Left renal cortex interstitium (tissue), 4 donors: Measurements from ENCODE around the gene FLAD1. TPM values are rescaled to one million over a fixed set of nuclear protein-coding genes. Genes with fewer than 3 reads are reported as not detected.

Experiments
- DNase-seq, 4 donors: peaks; one replicate each; pipeline ENCODE4 v3.0.0-alpha.2; 2013; ENCODE audit warnings: low read depth in 4 of 4, low spot score in 2 of 4, missing footprints in 1 of 4
- polyA plus RNA-seq, 4 donors: library from polyadenylated mRNA; unstranded; fragments of 120-200 nt; gene quantifications; one replicate each; pipeline ENCODE4 v1.2.1, GENCODE V29; 2013; ENCODE audit not compliant: insufficient read length in 4 of 4

Gene FLAD1
- polyA plus RNA-seq = 10 to 100 TPM; 27.4 to 38.7 (median 32.6) TPM

DNA sequence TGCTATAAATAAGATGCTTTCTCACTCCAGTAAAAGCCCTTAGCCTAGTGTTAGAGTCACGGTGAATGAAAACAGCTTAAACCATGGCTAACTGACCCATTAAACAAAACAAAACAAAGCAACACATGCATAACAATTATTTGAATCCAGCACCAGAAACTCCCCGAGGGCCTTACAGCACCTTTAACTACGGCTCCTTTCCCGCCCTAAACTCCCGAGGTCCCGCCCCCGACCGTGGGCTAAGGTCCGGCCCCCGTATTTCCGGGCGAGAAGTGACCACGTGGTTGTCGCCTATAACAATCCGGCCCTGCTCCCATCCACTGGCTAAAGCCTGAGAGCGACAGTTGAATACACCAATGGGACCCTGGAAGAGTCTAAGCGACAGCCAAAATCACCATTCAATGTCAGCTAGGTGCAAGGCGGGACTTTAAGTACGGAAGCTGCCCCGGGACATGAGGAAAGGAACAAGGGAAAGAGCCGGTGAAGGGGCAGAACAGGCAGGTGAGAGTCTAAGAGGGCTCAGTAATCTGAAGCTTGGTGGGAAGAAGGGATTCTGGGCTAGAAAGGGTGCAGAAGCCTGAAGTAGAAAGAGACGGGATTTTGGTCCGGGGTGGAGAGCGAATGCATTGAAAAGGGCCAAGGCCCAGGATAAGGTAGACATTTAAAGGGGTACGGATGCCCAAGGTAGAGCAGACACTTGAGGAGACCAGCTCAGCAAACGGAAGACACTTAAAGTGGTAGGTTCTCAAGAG lies at the start of gene FLAD1:
TSS of gene FLAD1 (plus strand) at position 448 of the 752 bp plus-strand sequence. CDS start 351 bp downstream, outside the sequence.
- DNase-seq = peak; percentile 98 to 100 (median 100)

- DNase-seq = no peak
These were observed 48.7 kb upstream of the FLAD1 start for GRCh38 chr1:154934358-154934948.

GRCh38 chr1:154935749-154936554 lies 47.2 kb upstream of the FLAD1 start:
- DNase-seq = no peak

GRCh38 chr1:154936555-154937084 lies 46.5 kb upstream of the FLAD1 start, which contains the start of gene PMVK:
PMVK (minus strand) TSS chr1:154936719; CDS start chr1:154936685, 34 bp downstream.
- peak; percentile 96 to 99 (median 97) for DNase-seq

- DNase-seq = peak; percentile 90 to 99 (median 94)
These were observed 45.8 kb upstream of the FLAD1 start for GRCh38 chr1:154937085-154937987.

- no peak for DNase-seq
These were observed 45.2 kb upstream of the FLAD1 start for GRCh38 chr1:154937988-154938386.

DNA sequence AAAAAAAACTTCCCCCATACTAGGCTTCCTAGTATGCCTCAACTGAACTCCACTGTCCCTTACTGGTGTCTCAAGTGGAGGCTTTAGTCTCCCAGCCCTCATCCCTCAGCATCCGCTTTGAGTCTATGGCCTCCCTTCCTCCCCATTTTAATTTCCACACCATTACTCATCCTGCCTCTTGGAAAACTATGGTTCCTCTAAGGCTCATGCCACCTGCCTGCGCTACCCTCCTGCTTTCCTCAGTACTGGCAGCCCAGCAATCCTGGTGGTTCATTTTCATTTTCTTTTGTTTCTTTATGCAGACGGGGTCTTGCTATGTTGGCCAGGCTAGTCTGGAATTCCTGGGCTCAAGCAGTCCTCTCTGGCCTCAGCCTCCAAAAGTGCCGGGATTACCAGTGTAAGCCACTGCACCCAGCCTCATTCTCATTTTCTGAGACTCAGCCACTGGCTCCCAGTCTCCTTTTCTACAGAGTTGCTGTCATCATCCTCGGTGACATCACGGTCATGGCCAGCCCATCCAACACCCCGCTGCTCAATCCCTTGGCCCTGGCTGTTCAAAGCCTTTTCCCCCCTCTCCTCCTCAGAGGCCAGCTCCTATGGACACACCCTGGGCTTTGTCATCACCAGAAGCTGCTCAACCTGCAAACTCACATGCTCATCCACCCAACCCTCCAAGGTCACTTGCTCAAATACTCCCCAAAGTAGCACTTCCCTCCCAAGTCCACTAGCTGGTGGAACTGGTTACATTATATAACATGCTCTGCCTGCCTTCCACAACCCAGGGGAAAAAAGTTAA lies 44.3 kb upstream of the FLAD1 start:
- no peak for DNase-seq

- no peak for DNase-seq
These were observed 43.0 kb upstream of the FLAD1 start for GRCh38 chr1:154940213-154940560.

GRCh38 chr1:154940651-154941194 lies 42.4 kb upstream of the FLAD1 start:
- DNase-seq = no peak

DNA sequence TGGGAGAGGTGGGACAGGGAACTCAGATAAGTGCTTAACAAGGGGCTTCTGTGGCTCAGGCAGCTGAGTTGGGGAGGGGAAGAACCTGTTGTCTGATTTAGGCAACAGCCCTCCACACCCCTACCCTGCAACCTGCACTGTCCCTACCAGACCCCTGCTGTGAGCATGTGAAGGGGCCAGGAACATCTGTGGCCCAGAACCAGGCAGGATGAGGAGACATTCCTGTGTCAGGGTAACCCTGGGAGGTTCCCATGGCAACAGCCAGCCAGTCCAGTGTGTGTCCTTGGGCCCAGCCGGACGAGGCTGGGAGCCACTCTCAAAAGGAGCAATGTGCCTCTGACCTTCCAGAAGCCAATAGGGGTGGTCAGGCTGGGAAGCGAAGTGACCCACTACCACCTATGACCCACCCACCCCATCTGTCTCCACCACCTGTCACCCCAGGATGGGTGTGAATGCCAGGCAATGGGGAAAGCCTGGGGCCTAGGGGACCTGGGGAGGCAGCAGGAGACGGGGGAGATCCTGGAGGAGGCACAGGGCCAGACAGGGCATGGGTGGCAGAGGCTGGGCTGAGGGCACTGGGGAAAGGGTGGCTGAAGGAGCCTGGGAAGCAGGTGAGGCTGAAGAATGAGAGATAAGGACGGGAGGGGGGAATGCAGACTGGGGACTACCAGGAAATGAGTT lies 41.7 kb upstream of the FLAD1 start:
- DNase-seq = no peak

- no peak for DNase-seq
These were observed 39.3 kb upstream of the FLAD1 start for GRCh38 chr1:154943649-154944400.

- no peak for DNase-seq
These were observed 38.6 kb upstream of the FLAD1 start for GRCh38 chr1:154944401-154945159.

DNA sequence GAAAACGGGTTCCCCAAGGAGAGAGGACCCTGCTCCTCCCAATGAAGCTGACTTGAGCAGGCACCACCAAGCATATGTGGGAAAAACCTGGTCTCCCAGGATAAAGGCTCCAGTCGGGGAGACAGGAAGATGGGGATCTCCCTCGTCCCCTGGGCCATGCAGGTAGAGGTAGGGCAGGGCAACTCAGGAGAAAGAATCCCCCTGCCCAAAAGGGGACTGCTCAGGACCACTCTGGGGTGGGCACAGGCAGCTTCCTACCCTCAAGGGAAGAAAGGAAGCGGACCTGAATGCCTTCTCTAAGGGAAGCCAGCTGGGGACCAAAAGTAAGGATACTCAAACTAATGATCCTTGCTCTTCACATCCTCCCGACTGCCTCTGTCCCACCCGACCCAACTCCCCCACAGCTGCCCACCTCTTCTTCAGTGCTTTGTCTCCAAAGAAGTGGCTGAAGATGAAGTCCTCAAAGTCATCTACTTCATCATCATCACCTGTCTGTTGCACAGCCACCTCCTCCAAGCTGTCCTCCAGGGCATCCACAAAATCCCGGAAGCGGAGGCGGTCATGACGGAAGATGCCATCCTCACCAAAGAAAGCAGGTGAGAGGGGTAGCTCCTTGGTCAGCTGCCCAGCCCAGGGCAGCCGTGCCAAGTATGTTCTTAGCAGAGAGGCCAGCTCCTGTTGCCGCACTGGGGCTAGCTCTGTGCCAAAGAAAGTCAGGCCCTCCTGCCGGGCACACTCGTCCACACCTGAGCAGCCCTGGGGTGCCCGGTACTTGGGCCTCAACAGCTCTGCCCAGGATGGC lies 37.8 kb upstream of the FLAD1 start:
- no peak for DNase-seq

DNA sequence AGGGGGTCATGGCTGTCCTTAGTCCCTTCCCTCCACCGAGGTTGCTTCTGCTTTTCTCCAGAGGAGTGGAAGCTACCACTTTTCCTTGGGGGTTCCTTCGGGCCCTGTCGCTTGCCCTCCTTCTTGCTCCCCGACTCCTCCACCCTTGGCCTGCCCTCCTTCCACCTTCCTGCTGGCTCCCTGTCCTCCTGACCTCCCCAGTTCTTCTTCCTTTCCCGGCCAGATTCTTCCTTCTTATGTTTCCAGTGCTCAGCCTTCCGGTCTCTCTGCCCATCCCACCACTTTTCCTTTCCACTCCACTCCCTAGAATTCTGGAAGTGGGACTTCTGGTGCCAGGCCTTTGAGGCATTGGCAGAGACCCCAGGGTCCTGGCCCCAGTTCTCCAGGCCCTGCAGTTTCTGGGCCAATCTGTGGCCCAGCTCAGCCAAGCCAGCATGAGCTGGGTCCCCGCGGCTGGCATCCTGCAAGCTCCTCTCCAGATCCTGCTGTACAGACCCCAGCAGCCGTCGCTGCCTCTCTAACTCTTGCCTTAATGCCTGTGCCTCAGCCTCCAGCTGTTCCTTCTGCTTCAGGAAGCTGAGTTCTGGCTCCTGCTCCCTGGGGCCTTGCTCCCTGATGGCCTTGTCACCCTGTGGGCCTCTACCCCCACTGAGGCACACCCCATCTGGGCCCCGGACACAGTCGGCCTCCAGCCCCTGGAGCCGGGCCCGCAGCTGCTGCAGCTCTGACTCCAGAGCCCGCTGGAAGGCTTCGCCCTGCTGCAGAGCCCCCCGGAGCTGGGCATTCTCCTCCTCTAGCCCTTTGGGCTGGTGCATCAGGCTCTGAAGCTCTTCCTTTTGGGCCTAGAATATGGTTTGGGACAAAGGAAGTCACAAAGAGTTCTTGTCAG lies 36.9 kb upstream of the FLAD1 start:
- DNase-seq = no peak

DNA sequence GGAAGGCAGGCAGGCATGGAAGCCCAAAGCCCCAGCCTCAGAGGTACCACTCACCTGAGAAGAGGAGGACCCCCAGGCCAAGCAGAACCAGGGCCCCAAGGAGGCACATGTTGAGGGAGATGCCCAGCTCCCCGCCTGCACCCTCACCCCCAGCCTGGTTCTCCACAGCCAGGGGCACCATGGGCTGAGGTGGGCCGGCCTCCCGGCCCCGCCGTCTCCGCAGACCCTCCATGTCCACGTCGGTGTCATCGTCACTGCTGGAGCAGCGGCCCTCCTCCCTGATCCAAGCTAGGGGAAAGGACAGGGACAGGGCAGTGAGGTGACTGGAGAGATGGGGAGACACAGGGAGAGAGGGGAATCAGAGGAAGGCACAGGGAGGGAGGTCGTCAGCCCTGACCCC lies 35.1 kb upstream of the FLAD1 start:
- no peak for DNase-seq
